ENCODE results near the gene IGFBP5. TPM values are rescaled to one million over a fixed set of nuclear protein-coding genes. Genes with fewer than 3 reads are reported as not detected.
A peak's percentile ranks its signal among the peaks of the same experiment; 100 is the strongest.

IGFBP5 gene
- total RNA-seq, 1 experiment from 2014 or later: not detected

DNA sequence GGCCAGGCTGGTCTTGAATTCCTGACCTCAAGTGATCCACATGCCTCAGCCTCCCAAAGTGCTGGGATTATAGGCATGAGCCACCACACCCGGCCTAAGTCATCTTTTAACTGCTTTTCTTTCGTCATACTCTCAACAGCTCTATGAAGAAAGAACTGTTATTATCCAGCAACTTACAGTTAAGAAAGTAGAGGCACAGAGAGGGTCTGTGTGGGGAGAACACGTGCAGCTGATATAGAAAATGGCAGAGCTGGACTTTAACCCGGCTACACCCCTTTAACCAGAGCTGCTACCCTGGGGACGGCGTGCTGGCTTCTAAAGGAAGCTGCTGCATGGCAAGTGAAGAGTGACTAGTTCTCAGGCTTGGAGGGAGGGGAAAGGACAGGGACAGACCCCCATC lies 36.6 kb downstream of the IGFBP5 start:
- DNase-seq (ENCODE audit: unreplicated experiment): no peak
- no TSS peak for BruUV-seq (replicated peaks)
- intact Hi-C loops (cut with micrococcal nuclease): no loop called here
- ChIA-PET CTCF (interaction anchor here (0.5 to 27.0 kb wide), 10 partner anchors 7 to 852 kb away, joined by 3 to 673 read pairs (median 5); no protein-coding TSS in a partner anchor), POLR2A (interaction anchor here (0.9 to 2.0 kb wide), 7 partner anchors 11 to 154 kb away, joined by 3 to 7 read pairs (median 3); no protein-coding TSS in a partner anchor)
- Mint-ChIP-seq H3K9me3 (ENCODE audit: unreplicated experiment) (no peaks in the 10 kb centered on the region), H3K4me1 (ENCODE audit: insufficient read depth, unreplicated experiment) (peaks cover 18% of the 10 kb centered on the region), H3K27me3 (ENCODE audit: insufficient read depth, unreplicated experiment) (no peaks in the 10 kb centered on the region), H3K36me3 (ENCODE audit: insufficient read depth, unreplicated experiment) (no peaks in the 10 kb centered on the region), H3K4me3 (ENCODE audit: unreplicated experiment) (no peak overlapping the region), H3K27ac (ENCODE audit: low read depth, unreplicated experiment) (peak overlapping the region; percentile 55)
- TF ChIP-seq, protein P1, sequence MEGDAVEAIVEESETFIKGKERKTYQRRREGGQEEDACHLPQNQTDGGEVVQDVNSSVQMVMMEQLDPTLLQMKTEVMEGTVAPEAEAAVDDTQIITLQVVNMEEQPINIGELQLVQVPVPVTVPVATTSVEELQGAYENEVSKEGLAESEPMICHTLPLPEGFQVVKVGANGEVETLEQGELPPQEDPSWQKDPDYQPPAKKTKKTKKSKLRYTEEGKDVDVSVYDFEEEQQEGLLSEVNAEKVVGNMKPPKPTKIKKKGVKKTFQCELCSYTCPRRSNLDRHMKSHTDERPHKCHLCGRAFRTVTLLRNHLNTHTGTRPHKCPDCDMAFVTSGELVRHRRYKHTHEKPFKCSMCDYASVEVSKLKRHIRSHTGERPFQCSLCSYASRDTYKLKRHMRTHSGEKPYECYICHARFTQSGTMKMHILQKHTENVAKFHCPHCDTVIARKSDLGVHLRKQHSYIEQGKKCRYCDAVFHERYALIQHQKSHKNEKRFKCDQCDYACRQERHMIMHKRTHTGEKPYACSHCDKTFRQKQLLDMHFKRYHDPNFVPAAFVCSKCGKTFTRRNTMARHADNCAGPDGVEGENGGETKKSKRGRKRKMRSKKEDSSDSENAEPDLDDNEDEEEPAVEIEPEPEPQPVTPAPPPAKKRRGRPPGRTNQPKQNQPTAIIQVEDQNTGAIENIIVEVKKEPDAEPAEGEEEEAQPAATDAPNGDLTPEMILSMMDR (IDR thresholded peaks at IDR 0.05; ENCODE audit: unreplicated experiment): no peak

DNA sequence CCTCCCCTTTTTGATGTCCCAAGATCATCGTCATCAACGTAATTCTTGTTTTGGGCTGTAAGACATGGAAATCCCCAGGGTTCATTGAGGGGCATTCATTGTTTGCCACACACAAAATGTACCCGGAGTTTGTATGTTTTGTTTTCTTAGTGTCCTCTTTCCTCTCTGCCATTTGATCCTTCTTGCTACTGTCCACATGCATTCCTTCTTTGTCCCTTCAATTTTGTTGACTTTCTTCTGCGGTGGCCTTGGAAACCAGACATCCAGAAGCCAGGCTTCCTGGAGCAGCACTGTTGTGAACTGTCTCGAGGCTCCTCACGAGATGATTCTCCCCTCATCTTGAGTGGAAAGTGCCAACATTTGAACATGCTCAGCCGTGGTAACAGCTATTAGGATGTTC lies 37.4 kb downstream of the IGFBP5 start:
- no peaks in the 10 kb centered on the region for H3K36me3 Mint-ChIP-seq (ENCODE audit: insufficient read depth, unreplicated experiment)
- intact Hi-C loops (cut with micrococcal nuclease): no loop called here

DNA sequence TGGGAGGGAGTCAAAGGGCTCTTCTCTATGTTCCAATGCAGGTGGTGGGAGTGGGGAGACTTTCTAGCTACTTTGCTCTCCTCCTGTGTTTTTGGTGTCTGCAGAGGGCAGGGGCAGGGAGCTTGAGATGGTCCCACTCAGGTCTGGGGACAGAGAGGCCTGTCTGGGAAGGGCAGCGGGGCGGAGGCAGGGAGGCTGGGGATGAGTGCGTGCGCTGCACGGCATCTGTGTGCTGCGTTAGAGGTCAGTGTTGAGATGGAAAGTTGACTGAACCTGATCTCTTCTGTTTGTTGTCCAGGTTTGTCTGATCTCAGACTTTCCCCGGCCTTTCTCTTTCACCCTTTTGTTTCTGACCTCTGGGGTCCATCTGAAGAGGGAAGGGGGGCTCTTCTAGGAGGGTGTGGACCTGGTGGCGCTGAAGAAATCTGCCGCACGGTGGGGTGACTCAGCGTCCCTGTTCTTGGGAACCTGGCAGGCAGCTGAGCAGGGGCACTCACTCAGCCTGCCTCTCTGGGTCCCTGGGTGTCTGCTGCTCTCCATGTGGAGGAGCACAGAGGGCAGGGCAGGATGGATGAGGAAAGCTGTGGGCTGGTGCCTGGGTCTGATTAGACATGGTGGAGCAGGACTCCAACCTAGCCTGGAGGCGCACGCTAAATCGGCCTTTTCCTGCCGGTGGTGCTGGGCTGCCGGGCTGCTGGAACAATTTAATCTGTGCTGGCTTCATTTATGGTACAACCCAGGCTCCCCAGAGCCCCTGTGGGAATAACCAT lies 38.1 kb downstream of the IGFBP5 start:
- no peaks in the 10 kb centered on the region for H3K27me3 Mint-ChIP-seq (ENCODE audit: insufficient read depth, unreplicated experiment)
- no TSS peak for BruUV-seq (replicated peaks)
- no peak overlapping the region for H3K27ac Mint-ChIP-seq (ENCODE audit: low read depth, unreplicated experiment)
- TF ChIP-seq, protein P1 (IDR thresholded peaks at IDR 0.05; ENCODE audit: unreplicated experiment): no peak
- H3K4me1 Mint-ChIP-seq (ENCODE audit: insufficient read depth, unreplicated experiment): peaks cover 25% of the 10 kb centered on the region
- intact Hi-C loops (cut with micrococcal nuclease): no loop called here
- no peak for DNase-seq (ENCODE audit: unreplicated experiment)
- H3K4me3 Mint-ChIP-seq (ENCODE audit: unreplicated experiment): no peak overlapping the region
- CTCF ChIA-PET: interaction anchor here (0.6 to 27.0 kb wide), 6 partner anchors 9 to 1246 kb away, joined by 3 to 673 read pairs (median 3); no protein-coding TSS in a partner anchor
- no peaks in the 10 kb centered on the region for H3K36me3 Mint-ChIP-seq (ENCODE audit: insufficient read depth, unreplicated experiment)
- H3K9me3 Mint-ChIP-seq (ENCODE audit: unreplicated experiment): no peaks in the 10 kb centered on the region
- POLR2A ChIA-PET: interaction anchor here (0.6 to 1.1 kb wide), 2 partner anchors 9 to 247 kb away, joined by 3 read pairs; no protein-coding TSS in a partner anchor

More for the DNA sequence above, 37.4 kb downstream of the IGFBP5 start:
- ChIA-PET POLR2A (interaction anchor here (0.9 to 2.0 kb wide), 2 partner anchors 121 to 138 kb away, joined by 3 to 7 read pairs; no protein-coding TSS in a partner anchor), CTCF (interaction anchor here (0.7 to 27.0 kb wide), 3 partner anchors 8 to 848 kb away, joined by 3 to 673 read pairs (median 13); no protein-coding TSS in a partner anchor)
- no peak overlapping the region for H3K4me3 Mint-ChIP-seq (ENCODE audit: unreplicated experiment)
- H3K9me3 Mint-ChIP-seq (ENCODE audit: unreplicated experiment): no peaks in the 10 kb centered on the region
- peaks cover 18% of the 10 kb centered on the region for H3K4me1 Mint-ChIP-seq (ENCODE audit: insufficient read depth, unreplicated experiment)
- TF ChIP-seq, protein P1 (IDR thresholded peaks at IDR 0.05; ENCODE audit: unreplicated experiment): no peak
- no peak overlapping the region for H3K27ac Mint-ChIP-seq (ENCODE audit: low read depth, unreplicated experiment)
- no TSS peak for BruUV-seq (replicated peaks)
- H3K27me3 Mint-ChIP-seq (ENCODE audit: insufficient read depth, unreplicated experiment): no peaks in the 10 kb centered on the region
- DNase-seq (ENCODE audit: unreplicated experiment): no peak

DNA sequence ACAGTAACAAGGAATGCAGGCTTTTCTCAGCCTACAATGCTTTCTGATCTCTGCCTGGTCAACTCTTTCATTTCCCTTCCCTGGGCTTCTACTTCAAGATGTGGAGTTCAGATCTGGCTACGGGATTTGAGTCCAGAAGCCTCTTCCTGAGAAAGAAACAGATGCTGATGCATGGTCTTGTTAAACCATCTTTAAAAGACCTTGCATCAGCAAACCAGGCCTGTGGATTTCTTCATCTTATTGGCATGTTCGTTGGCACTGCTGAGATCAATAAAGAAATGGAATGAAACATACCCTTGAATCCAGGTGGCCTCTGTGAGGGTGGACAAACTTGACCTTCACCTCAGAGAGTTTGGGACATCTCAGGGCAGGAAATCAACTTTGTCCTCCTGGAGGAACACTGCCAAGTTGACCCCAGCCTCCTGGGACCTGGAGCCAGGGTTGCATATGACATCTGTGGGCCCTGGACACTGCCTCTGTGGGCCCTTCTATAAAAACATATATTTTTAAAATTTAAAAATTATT lies 40.8 kb downstream of the IGFBP5 start:
- no peaks in the 10 kb centered on the region for H3K27me3 Mint-ChIP-seq (ENCODE audit: insufficient read depth, unreplicated experiment)
- no peak overlapping the region for H3K27ac Mint-ChIP-seq (ENCODE audit: low read depth, unreplicated experiment)
- H3K36me3 Mint-ChIP-seq (ENCODE audit: insufficient read depth, unreplicated experiment): no peaks in the 10 kb centered on the region
- POLR2A ChIA-PET: no interaction called here
- H3K9me3 Mint-ChIP-seq (ENCODE audit: unreplicated experiment): no peaks in the 10 kb centered on the region
- BruUV-seq (replicated peaks): no TSS peak
- H3K4me1 Mint-ChIP-seq (ENCODE audit: insufficient read depth, unreplicated experiment): peaks cover 25% of the 10 kb centered on the region
- intact Hi-C loops (cut with micrococcal nuclease): no loop called here
- CTCF ChIA-PET: interaction anchor here (0.7 to 27.0 kb wide), 3 partner anchors 11 to 638 kb away, joined by 3 to 673 read pairs (median 52); no protein-coding TSS in a partner anchor
- TF ChIP-seq, protein P1 (IDR thresholded peaks at IDR 0.05; ENCODE audit: unreplicated experiment): no peak
- H3K4me3 Mint-ChIP-seq (ENCODE audit: unreplicated experiment): no peak overlapping the region
- DNase-seq (ENCODE audit: unreplicated experiment): no peak

Data from MCF 10A (cell line).